ENCODE results near the gene FOXN3.

Gene FOXN3

DNA sequence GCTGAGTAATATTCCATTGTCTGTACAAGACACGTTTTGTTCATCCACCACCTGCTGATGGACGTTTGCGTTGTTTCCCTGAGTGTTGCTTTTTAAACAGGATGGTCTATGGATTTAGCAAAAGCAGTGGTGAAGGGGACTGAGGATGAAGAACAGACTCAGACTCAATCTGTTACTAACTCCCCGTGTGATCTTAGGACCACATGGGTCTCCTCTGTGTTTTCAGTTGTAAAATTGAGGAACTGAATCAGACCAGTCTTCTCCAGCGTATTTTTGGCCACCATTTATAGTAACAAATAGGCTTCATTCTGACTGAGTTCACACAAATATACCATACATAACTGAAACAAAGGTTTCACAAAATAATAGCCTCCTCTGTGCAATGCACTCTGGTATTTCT is 85.6 kb downstream of the FOXN3 start:
- DNase-seq (ENCODE audit: low read depth): no peak

DNA sequence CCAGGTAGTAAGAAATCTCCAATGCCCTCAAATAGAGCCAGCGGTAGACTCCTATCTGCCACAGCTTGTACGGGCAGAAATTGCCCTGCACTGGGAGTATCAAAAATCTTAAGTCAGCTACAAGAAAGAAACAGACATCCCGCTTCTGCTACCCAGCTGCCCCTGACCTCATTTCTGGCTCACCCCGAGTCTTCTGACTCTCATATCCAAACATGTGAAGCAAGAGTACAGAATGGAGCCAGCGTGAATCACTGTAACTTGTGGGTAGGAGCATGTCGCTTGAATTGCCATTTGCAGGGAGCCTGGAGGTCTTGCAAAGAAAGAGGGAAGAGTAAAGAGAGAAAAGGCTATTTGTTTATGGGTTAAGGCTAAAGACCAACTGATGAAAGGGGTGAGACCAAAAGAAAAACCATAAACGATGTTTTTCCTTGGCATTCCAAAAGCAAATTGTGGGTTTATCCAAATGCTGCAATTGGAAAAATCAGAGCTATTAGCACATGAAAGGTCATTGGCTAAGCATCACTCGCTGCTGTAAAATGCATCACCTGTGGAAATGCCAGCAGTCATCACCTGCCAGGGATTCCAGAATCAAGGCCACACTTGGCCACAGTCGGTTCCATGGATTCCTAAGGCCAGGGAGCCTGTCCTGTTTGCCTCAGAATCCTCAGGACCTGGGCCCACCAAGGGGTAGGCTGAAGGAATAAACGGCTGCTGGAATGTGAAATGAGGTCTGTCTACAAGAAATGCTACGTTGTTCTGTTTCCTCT is 86.6 kb downstream of the FOXN3 start:
- DNase-seq (ENCODE audit: low read depth): no peak

DNA sequence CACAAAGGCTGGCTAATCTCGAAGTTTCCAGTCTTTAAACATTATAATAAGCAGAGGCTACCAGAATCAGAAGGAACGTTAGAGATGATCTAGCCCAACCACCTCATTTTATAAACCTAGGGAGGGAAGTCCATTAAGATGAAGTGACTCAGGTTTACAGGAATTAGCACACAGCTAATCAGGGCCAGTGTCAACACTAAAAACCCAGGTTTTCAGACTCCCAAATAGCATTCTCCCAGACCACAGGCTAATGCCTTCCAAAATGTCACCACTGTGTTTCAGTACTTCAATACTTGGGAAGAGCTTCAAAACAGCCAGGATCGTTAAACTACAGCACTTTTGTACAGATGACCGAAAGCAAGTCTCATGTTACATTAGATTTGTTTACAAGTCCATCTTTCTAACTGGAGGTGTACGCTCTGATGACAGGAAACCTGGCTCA is 89.2 kb downstream of the FOXN3 start:
- no peak for DNase-seq (ENCODE audit: low read depth)

DNA sequence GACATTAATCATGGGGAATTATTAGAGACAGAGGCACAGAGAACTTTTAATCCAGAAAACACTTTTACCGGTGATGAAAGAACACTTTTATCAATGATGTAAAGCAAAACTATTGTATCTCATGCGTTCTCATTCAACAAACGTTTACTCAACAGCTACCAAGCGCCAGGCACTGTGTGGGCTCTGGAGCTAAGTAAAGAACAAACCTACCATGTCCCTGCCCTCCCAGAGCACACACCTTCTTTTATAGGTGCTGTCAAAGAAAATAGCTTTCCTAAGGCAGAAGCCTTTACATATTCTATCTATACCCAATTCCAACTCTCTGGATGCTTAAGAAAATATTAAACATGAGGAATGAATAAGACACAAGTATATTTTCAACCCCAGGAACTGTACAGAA is 91.1 kb downstream of the FOXN3 start:
- DNase-seq (ENCODE audit: low read depth): no peak

DNA sequence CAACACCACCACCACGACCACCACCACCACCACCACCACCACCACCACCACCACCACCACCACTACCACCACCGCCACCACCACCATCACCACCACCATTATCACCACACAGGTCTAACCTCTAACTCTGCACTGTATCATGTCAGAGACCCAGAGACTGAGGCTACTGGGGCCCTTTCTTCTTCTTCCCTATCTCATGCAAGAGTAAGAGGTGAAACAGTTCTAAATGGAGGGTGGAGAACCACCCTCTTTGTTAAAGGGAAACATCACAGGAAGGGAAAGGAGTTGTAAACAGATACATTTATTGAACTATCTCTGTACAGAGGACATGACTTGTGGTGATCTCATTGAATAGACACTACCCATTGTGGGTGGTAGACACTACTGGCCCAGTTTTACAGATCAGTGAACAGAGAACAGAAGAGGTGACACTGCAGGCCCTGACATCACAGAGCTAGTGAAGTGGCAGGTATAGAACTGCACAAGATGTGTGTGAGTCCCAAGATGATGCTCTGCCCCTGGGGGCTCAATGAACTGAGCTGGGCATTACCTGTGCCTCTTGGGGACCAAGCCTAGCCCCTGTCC is 91.6 kb downstream of the FOXN3 start:
- DNase-seq (ENCODE audit: low read depth): no peak

DNA sequence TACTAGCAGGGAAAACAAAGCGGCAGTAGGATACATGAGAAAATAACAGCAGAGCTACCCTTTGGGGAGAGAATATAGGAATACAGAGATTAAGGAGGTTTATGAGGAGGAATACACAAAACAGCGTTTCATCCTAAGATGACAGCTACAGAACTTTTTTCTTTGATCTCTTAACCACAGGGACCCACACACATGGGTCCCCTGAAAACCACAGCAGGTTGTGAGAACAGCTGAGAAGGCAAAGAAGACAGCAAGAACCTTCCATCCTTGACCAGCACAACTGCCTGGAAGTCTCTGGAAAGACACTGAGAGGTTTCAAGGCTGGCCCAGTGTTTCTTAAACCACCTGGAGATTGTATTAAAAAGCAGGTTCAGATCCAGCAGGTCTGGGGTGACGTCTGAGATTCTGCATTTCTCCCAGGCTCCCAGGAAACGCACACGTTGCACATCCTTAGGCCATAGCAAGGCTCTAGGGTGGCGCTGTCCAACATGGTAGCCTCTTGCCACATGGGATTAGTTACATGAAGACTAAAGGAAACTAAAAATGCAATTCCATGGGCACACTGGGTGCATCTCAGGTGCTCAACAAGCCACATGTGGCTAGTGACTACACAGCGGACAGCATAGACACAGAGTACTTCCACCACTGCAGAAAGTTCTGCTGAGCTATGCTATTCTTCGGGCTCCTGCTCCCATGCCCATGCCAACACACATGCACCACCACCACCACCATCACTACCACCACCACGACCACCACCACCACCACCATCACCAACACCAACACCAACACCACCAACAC is 92.3 kb downstream of the FOXN3 start:
- DNase-seq (ENCODE audit: low read depth): no peak

DNA sequence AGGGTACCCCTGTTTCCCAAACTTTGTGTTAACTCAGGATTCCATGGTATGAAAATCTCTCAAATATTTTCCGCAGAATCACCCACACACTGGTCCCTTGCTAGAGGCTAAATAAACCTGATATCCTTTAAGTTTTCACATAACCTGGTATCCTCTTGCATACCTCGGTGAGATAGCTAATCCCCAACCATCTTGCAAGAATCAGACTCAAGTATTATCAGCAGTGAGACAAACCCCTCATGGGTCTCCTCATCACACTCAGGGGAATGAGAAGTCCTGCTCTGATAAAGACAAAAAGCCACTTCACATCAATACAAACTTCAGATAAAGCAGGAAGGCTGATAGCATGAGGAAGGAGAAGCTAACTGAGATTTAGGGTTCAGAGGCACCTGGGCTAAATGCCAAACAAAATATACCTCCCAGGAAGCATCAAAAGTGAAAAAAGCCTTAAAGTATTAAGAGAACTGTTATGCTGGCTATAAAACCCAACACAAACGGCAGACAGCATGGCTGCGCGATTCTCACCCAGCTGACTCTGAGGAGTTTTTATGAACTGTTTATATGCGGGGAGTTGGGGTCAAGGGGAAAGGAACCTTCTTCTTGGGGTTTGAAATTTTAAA is 96.5 kb downstream of the FOXN3 start:
- no peak for DNase-seq (ENCODE audit: low read depth)

DNA sequence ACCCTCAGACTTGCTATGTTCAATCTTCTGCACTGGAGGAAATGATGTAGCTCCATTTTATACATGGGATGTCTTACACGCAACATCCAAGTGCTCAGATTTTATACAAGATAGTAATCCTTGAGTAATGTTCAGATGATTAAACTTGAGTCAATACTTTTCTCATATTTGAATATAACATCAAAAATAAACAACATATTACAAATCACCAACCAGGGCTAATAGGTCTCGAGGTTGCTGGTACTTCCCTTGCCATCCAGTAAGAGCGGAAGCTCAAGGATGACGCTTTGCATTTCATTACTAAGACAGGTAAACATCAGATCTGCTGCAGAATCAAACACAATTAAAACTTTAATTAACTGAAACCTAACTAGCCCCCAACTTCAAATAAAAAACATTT is 97.3 kb downstream of the FOXN3 start:
- no peak for DNase-seq (ENCODE audit: low read depth)

DNA sequence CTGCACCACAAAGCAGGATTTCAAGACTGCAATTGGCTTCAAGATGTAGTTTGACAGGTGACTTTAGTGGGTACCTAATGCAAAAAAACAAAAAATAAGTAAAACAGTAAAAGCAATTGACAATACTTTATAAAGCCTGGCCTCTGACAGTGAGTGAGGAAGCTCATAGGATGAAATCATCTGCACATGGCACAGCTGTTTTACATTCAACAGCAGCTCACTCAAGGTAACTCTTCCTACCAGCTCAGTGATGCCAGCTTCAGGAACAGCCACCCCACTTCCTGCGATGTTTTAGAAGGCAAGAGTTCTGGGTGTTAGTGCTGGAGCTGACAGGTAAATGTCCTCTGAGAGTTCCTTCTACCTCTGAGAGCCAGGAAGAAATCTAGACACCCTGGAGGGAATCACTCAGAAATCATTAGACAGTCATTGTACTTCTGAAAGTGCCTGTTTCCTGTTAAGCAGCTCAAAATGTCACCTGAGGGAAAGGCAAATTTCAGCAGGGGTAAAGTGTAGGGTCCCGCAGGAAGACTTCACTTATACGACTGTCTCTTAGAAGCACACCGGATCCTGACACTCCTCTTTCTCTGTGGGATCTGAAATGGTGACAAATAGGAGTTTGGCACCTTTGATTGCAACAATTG is 99.9 kb downstream of the FOXN3 start:
- DNase-seq (ENCODE audit: low read depth): no peak

DNA sequence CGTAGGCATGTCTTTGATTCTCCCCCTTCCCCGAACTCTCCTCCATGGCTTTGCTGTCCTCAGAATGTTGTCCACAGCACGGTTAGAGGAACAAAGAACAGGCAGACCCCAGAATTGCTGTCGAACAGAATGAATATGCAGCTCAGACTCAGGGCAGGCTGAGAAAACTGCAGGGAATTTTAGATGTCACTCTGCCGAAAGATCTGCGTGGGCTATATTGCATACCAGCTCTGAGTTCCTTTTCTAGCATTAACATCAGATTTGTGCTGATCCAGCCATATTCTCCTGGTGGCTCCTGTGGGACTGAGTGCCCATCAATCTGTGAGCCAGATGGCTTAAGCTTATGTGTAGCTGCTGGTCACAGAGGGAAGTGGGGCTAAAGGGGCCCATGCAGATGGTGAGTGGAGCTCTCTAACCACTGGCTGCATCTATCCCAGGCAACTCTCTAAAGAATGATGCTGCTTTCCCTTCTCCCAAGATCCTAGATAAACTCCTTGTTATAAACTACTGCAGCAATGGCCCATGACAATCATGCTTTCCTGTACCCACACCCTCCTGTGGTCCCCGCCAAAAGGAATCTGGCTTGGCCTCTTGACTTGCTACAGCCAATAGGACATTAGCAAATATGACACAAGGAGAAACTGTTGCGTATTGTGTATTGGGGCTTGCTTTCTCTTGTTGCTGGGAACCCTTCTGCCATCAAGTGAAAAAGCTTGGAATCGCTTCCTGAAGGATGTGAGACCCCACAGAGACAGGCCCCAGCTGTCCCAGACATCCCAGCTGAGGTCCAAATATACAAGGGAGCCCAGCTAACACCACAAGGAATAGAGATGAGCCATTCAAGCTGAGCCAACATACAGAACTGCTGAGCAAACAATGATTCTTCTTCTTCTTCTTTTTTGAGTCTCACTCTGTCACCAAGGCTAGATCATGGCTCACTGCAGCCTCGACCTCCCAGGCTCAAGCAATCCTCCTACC is 101.3 kb downstream of the FOXN3 start:
- DNase-seq (ENCODE audit: low read depth): no peak

DNA sequence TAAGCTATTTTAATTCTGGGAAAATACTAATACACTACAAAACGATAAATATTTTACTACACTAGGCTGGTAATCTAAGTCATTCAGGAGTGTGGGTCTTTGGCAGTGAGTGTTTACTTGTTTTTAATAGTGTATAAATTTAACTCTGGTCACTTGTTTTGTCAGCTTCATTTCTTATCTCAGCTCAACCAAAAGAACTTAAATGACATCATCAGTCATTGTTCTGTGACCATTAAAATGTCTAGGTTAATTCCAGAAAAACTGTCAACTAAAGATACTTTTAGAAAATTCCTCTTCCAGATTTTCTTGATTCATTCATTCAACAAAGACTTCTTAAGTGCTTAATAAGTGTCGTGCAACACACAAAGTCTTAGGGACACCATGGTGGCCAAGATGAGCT is 102.8 kb downstream of the FOXN3 start:
- no peak for DNase-seq (ENCODE audit: low read depth)

DNA sequence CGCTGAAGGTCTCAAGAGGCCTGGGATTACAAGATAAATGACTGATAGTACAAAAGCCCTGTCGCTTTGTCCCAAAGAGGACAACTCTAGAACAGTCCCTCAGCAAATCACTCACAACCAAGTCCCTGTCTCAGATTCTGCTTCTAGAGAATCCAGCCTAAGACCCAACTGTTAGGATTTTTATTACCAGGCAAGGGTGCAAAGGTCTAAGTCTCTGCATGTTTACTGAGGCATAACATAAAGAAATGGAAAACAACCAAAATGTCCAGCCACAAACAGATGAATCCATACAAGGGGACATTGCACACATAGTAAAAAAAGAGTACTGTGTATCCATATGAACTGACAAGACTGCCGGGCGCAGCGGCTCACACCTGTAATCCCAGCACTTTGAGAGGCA is 104.1 kb downstream of the FOXN3 start:
- DNase-seq (ENCODE audit: low read depth): no peak

DNA sequence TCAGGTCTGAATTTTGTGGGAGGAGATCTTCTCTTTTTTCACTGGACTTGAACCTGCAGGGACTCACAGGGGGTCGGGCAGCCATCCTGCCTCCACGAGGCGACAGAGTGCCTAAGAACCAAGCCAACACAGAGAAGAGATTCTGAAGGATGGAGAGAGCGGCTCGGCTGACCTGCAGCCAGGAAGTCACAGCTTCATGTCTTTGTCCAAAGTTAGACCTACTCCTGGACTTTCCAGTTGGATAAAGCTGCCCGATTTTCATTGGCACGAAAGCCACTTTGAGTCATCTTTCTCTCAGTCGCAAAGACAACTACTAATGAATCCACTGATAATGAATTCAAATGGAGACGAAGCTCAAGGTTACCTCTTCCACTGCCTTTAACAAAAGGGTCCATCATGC is 106.8 kb downstream of the FOXN3 start:
- no peak for DNase-seq (ENCODE audit: low read depth)

DNA sequence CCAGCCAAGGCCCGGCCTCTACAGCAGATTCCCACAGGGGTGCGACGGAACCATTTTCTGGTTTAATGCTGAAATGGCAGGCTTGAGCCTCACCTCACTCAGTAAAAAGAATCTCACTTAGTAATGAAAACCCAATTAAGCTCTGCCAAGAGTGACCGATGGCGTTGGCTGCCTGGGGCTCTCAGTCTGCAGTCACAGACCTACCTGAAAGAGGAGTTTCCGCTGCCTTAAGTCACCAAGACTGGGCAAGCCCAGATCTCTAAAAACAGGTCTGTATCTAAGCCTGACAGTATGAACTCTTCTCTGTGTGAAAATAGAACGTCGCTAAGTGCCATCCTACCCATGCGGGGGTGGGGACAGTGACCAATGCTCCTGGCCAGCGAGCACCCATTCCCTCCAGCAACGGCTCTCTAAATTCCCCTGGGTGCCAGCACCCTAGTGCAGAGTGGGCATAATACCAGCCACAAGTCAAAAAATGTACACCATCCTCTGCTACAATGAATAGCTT is 107.3 kb downstream of the FOXN3 start:
- no peak for DNase-seq (ENCODE audit: low read depth)

DNA sequence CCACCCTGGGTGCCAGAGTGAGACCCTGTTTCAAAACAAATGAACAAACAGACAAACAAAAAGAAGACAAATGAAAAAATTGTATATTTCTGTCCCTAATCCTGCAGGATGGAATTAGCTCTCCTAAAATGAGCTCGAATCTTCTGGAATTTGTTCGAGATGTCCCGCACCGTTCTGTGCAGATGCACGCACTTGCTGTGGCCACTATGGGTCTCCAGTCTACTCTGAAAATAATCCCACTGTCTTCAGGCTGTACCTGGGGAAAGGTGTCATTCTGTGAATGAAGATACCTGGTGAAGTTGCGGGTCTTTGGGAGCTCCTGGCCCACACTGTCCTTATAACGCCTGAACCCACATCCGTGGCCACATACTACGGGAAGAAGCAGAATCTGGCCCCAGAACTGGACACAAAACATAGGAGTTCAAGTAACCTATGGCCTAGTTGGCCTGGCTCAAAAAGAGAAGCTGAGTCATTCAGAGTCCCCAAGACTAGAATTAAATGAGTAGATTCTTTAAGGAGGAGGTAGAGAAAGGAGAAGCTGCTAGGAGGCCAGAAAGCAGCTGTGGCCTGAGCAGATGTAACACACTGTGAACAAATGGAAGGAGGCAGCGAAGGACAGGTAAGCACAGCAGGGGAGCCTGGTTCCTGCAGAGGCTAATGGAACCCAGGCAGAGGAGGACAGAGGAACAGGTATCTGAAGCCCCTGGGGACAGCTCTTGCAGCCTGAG is 108.6 kb downstream of the FOXN3 start:
- no peak for DNase-seq (ENCODE audit: low read depth)

DNA sequence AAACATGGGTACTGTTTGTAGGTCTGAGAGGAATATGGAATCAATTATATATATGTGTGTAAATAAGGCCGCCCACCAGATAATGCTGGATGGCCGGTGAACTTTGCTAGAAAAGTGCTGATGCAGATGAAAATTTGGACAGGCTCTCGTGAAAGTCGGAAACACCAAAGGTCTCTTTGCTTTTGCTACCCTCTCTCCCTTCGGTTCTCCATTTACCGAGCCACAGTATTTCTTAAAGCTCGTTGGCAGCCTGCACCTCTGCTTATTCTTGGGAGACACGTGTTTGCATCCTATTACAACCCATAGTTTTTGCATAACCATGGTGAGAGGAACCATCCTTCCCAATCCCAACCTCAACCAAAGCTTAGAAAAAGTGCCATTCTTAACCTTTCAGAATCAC is 109.6 kb downstream of the FOXN3 start:
- no peak for DNase-seq (ENCODE audit: low read depth)

DNA sequence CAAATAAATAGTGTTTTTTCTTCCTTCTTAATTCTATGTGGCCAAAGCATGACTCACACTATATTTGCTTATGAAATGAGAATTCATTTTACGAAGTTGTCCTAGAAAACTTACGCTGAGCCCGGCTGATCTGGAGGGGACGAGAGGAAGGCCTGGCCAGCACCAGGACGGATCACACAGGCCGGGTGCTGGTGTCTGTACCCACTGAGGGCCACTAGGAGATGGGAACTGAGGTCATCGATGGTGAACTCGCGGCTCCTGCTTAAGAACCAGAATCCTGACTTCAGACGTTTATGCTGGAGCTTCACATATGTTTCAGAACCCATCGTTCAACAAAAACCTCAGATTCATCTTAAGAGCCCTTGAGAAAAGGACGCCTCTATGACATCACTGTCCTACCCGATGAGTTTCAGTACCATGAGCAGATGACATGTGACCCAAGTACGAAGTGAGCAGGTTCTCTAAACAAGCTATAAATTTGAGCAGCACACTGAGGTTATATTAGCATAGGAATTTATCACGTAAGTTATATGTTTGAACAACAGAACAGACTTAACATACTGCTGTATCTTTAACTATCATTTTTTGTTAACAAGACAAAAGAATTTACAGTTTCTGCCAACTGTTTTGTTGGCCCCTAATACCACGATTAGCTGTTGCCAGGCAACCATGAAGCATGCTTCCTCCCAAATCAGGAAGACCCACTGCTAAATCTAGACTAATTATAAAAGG is 111.9 kb downstream of the FOXN3 start:
- no peak for DNase-seq (ENCODE audit: low read depth)

DNA sequence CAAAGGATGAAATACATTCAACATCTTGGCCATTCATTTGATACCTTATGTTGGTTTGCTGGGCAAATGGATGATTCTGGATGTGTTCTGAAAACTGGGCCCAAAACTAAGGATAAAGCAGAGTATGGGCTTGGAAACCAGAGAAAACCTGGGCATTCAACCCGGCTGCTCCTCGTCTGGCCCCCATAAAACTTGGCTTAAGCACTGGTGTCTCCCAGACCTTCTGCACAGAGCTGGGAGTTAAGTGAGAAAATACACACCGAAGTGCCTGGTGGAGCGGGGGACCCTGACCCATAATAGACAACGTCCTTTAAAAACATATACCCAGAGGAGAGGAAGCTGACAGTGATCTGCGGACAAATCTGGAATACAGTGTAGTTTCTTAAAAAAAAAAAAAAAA is 112.5 kb downstream of the FOXN3 start:
- DNase-seq (ENCODE audit: low read depth): no peak
